Panc1 (cell line): ENCODE data around the gene PRKAG2. TPM values are rescaled to one million over a fixed set of nuclear protein-coding genes. Genes with fewer than 3 reads are reported as not detected.

ENCODE experiments used
- ATAC-seq: fragments of 200-7000 bp; cut with Tn5 transposase; 2 replicates; pipeline ENCODE4 v1.9.1; 2020; ENCODE audit warnings: mild to moderate bottlenecking, moderate library complexity
- BruUV-seq: library from RNA; stranded (reverse); fragments of 400-500 nt; replicated peaks from 2 replicates; lab custom pipeline; 2021; lab: Mats Ljungman, UMichigan
- CTCF ChIA-PET: fragments of 300-600 bp; sonication (Branson Sonifier 250); formaldehyde crosslinking; loops from one replicate; lab custom pipeline; 2022; ENCODE audit warnings: antibody characterized with exemption; lab: Charles Lee
- POLR2A ChIA-PET: fragments of 300-600 bp; sonication (Branson Sonifier 250); formaldehyde crosslinking; loops from one replicate; lab custom pipeline; 2022; ENCODE audit warnings: antibody characterized with exemption; lab: Charles Lee
- DNase-seq: peaks from one replicate; pipeline ENCODE4 v3.0.0-alpha.2; 2010; ENCODE audit warnings: low read depth, low spot score
- H3K27ac ChIP-seq: 2 replicates; pipeline ENCODE4 v1.5.1; 2011; ENCODE audit warnings: mild to moderate bottlenecking, low read length, inconsistent platforms
- H3K27me3 ChIP-seq: fragments of 200-500 bp; sonication (Bioruptor generic); 2 replicates; pipeline ENCODE4 v1.6.0; 2014; ENCODE audit warnings: low read length, inconsistent platforms; ENCODE audit not compliant: control insufficient read depth, insufficient read depth
- H3K36me3 ChIP-seq: fragments of 200-500 bp; sonication (Bioruptor generic); 2 replicates; pipeline ENCODE4 v1.5.1; 2014; ENCODE audit warnings: inconsistent platforms, mild to moderate bottlenecking, low read length, moderate library complexity; ENCODE audit not compliant: control insufficient read depth, insufficient read depth
- H3K4me1 ChIP-seq: 2 replicates; pipeline ENCODE4 v1.5.1; 2011; ENCODE audit warnings: inconsistent platforms, mild to moderate bottlenecking, low read length, moderate library complexity; ENCODE audit not compliant: control insufficient read depth, insufficient read depth
- H3K4me3 ChIP-seq, 2 experiments: 2 replicates each; pipeline ENCODE4 v1.5.1; 2011 to 2012; ENCODE audit warnings: low read depth in 2 of 2, low read length in 2 of 2, mild to moderate bottlenecking in 2 of 2, inconsistent platforms in 1 of 2, moderate library complexity in 1 of 2
- H3K9me3 ChIP-seq: fragments of 200-500 bp; sonication (Bioruptor generic); 2 replicates; pipeline ENCODE4 v1.5.1; 2014; ENCODE audit warnings: low read depth, mild to moderate bottlenecking, inconsistent platforms, low read length, moderate library complexity; ENCODE audit not compliant: control insufficient read depth, insufficient read depth
- CTCF ChIP-seq: fragments of 450-650 bp; IDR thresholded peaks from 2 replicates; pipeline ENCODE4 v1.5.1; 2017; ENCODE audit warnings: mild to moderate bottlenecking
- POLR2AphosphoS5 ChIP-seq: IDR thresholded peaks from 2 replicates; pipeline ENCODE4 v1.6.1; 2012; ENCODE audit warnings: mild to moderate bottlenecking, low read depth, low read length, moderate library complexity
- REST ChIP-seq, 2 experiments: IDR thresholded peaks; 2 replicates each; pipeline ENCODE4 v1.6.1; 2011 to 2012; ENCODE audit warnings: low read depth in 2 of 2, control low read depth in 1 of 2, low read length in 1 of 2, mild to moderate bottlenecking in 1 of 2, moderate library complexity in 1 of 2; ENCODE audit not compliant: insufficient read depth in 1 of 2
- SIN3A ChIP-seq: IDR thresholded peaks from 2 replicates; pipeline ENCODE4 v1.6.1; 2012; ENCODE audit warnings: low read depth, mild to moderate bottlenecking, low read length, moderate library complexity, borderline replicate concordance; ENCODE audit not compliant: insufficient read depth
- TCF7L2 ChIP-seq: IDR thresholded peaks from 2 replicates; pipeline ENCODE4 v1.6.1; 2011; ENCODE audit warnings: mild to moderate bottlenecking, low read depth, low read length, inconsistent platforms
- in situ Hi-C: cut with HindIII; loops from 2 replicates; pipeline ENCODE4 v1.10.0; 2016; ENCODE audit warnings: low sequenced_read_pairs, low pct_unique_long_range_greater_than_20kb
- intact Hi-C: fragments of 100-400 bp; cut with micrococcal nuclease; formaldehyde crosslinking; loops from one replicate; pipeline ENCODE4 v1.10.0; 2022; ENCODE audit not compliant: unreplicated experiment
- total RNA-seq: library from RNA; stranded (reverse); gene quantifications from one replicate; pipeline ENCODE4 v1.2.1, GENCODE V29; 2021; ENCODE audit not compliant: unreplicated experiment

Gene PRKAG2
- total RNA-seq, 1 experiment from 2014 or later = 71.6 TPM

- intact Hi-C loops (no loop called here), in situ Hi-C loops (no loop called here)
- H3K4me1 ChIP-seq = peaks cover 6% of the 10 kb centered on the region
- CTCF ChIA-PET = no interaction called here
- no peaks in the 10 kb centered on the region for H3K27me3 ChIP-seq
- no peak overlapping the region for H3K27ac ChIP-seq
- POLR2A ChIA-PET = no interaction called here
- ATAC-seq (no peak), DNase-seq (no peak)
- H3K4me3 ChIP-seq = no peak overlapping the region
- TF ChIP-seq SIN3A (no peak), REST (IDR thresholded peaks at IDR 0.05; ENCODE audit: insufficient read depth in 1 of 2, low read depth in 2 of 2, low read length in 1 of 2) (no peak), CTCF (no peak), TCF7L2 (no peak), POLR2AphosphoS5 (no peak)
- no TSS peak for BruUV-seq
- H3K36me3 ChIP-seq = no peaks in the 10 kb centered on the region
- no peaks in the 10 kb centered on the region for H3K9me3 ChIP-seq
These were observed 83.4 kb downstream of the PRKAG2 start for GRCh38 chr7:151793531-151793951.

- H3K27me3 ChIP-seq = no peaks in the 10 kb centered on the region
- intact Hi-C loops = no loop called here
- DNase-seq (no peak), ATAC-seq (no peak)
- no TSS peak for BruUV-seq
- TF ChIP-seq TCF7L2 (no peak), SIN3A (no peak), CTCF (no peak), REST (IDR thresholded peaks at IDR 0.05; ENCODE audit: insufficient read depth in 1 of 2, low read depth in 2 of 2, low read length in 1 of 2) (no peak), POLR2AphosphoS5 (no peak)
- ChIA-PET POLR2A (no interaction called here), CTCF (no interaction called here)
- in situ Hi-C loops = no loop called here
- H3K9me3 ChIP-seq = no peaks in the 10 kb centered on the region
- H3K4me3 ChIP-seq = no peak overlapping the region
- no peaks in the 10 kb centered on the region for H3K36me3 ChIP-seq
- no peak overlapping the region for H3K27ac ChIP-seq
- peaks cover 6% of the 10 kb centered on the region for H3K4me1 ChIP-seq
These were observed 84.3 kb downstream of the PRKAG2 start for GRCh38 chr7:151792636-151793035.
